Measurements from ENCODE around the gene EBF3. TPM values are rescaled to one million over a fixed set of nuclear protein-coding genes. Genes with fewer than 3 reads are reported as not detected.

Gene EBF3
- total and polyA plus RNA-seq, 3 donors from 2014 or later, result 4.0 to 7.6 (median 6.0) TPM

DNA sequence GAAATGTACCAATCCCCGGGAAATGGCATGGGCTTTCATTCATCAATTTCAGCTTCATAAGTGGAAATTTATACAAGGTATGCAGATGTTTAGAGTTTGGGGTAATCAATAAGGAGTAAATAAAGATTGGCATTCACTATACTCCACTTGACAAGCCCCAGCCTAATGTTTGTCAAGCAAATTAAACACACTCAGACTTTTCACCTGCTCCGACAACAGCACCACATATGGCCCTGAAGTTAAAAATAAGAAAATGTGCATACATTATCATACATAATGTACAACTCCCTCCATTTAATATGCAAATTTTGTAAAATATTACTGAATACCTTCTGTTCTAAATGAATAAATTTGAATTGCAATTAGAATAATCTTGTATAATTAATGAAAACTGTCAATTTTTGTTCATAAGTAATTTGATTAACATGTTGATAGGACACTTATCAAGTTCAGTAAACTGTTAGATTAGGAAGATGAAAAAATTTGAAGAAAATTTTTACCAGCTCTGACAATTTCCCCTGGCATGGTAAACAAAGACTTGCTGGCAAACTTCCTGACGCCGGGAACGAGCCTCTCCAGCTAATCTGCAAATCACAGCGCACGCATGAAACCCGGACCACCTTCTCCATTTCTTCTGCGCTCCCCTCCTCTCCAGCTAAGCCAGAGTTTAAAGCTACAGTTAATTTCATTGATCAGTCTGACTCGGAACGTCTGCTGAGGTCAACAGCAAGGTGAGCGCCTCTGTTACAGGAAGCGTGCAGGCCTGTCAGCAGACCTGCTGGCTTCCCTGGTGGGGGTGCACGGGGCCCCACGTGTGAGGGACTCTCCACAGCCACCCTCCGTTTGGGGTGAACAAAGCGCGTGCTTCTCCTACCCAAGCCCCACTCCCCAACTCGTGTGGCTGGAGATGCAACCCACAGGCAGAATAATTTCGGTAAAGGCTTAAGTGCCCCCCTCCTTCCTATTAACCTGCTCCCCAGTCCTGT is 70.7 kb downstream of the EBF3 start:
- no peak for DNase-seq
- 85 to 87% methylated on average over 20 of the region's 20 CpGs for WGBS, 2 donors
- Histone ChIP-seq H3K36me3 (ENCODE audit: low read depth, missing control alignments) (no peaks in the 10 kb centered on the region), H3K4me3 (no peak overlapping the region), H3K9me3 (no peaks in the 10 kb centered on the region), H3K27me3 (no peaks in the 10 kb centered on the region), H3K27ac (no peak overlapping the region), H3K4me1 (no peaks in the 10 kb centered on the region)
- TF ChIP-seq POLR2A (IDR thresholded peaks at IDR 0.05) (no peak), CTCF (IDR thresholded peaks at IDR 0.05) (no peak)
- intact Hi-C loops (cut with DNase I; ENCODE audit: low total_unique reads), result no loop called here

DNA sequence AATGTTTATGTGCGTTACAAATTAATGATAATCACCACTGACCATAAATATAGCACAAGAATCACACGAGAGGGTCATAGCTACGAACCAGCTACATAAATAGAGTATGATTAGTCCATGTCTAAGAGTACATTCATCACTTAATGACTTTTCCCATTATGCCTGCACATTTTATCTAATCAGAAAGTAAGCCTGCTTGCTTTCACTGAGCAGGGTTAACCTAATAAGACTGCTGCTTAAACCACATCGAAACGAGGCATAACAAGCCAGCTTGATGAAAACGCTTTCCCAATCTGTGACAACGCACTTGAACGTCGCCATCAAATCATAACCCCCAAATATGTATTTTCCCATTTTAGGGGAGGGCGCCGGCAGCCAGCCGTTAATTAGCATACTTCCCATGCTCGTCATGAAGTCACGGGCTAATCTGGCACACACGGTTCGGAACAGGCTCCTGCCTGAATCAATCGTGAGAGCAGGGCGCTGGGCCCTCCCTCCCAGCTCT is 71.5 kb downstream of the EBF3 start:
- no peak for DNase-seq
- no peak for TF ChIP-seq CTCF (IDR thresholded peaks at IDR 0.05)
- no peak for TF ChIP-seq POLR2A (IDR thresholded peaks at IDR 0.05)
- WGBS, 2 donors, result 63 to 78% methylated on average over 18 of the region's 18 CpGs
- Histone ChIP-seq H3K36me3 (ENCODE audit: low read depth, missing control alignments) (no peaks in the 10 kb centered on the region), H3K4me1 (no peaks in the 10 kb centered on the region), H3K4me3 (no peak overlapping the region), H3K27ac (no peak overlapping the region), H3K9me3 (no peaks in the 10 kb centered on the region), H3K27me3 (no peaks in the 10 kb centered on the region)
- intact Hi-C loops (cut with DNase I; ENCODE audit: low total_unique reads), result no loop called here

DNA sequence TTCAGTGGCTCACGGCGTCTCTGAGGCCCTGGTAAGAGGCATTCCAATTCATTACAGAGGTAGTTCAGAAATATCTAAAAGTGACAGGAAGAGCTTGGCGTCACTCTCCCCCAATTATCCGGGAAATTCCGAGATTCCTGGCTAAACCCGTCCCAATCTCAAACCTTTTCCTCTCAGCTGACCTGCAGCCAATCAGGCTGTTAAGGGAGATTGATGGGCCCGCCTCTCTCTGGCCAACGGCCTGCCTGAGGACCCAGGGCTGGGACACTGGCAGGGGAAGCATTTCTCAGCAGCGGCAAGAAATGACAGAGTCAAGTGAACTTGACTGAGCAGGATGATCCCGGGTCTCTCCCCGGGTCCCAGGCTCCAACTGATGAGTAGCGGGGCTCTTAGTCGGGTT is 72.3 kb downstream of the EBF3 start:
- no peaks in the 10 kb centered on the region for H3K36me3 ChIP-seq (ENCODE audit: low read depth, missing control alignments)
- intact Hi-C loops (cut with DNase I; ENCODE audit: low total_unique reads), result no loop called here
- H3K27me3 ChIP-seq, result no peaks in the 10 kb centered on the region
- DNase-seq, result no peak
- H3K27ac ChIP-seq, result no peak overlapping the region
- TF ChIP-seq CTCF (IDR thresholded peaks at IDR 0.05) (no peak), POLR2A (IDR thresholded peaks at IDR 0.05) (no peak)
- WGBS, 2 donors, result 84 to 85% methylated on average over 13 of the region's 13 CpGs
- H3K4me3 ChIP-seq, result no peak overlapping the region
- no peaks in the 10 kb centered on the region for H3K4me1 ChIP-seq
- no peaks in the 10 kb centered on the region for H3K9me3 ChIP-seq

GRCh38 chr10:129890170-129890569 is 73.9 kb downstream of the EBF3 start:
- Histone ChIP-seq H3K27ac (no peak overlapping the region), H3K27me3 (no peaks in the 10 kb centered on the region), H3K4me3 (no peak overlapping the region), H3K36me3 (ENCODE audit: low read depth, missing control alignments) (no peaks in the 10 kb centered on the region), H3K9me3 (no peaks in the 10 kb centered on the region), H3K4me1 (no peaks in the 10 kb centered on the region)
- TF ChIP-seq CTCF (IDR thresholded peaks at IDR 0.05) (no peak), POLR2A (IDR thresholded peaks at IDR 0.05) (no peak)
- DNase-seq, result no peak
- intact Hi-C loops (cut with DNase I; ENCODE audit: low total_unique reads), result no loop called here
- WGBS, 2 donors, result 93 to 94% methylated on average over 14 to 15 of the region's 15 CpGs
